ENCODE measurements around the gene SLC25A51.

Gene SLC25A51

GRCh38 chr9:37936376-37936775 is 32.4 kb upstream of the SLC25A51 start:
- no peak for DNase-seq

DNA sequence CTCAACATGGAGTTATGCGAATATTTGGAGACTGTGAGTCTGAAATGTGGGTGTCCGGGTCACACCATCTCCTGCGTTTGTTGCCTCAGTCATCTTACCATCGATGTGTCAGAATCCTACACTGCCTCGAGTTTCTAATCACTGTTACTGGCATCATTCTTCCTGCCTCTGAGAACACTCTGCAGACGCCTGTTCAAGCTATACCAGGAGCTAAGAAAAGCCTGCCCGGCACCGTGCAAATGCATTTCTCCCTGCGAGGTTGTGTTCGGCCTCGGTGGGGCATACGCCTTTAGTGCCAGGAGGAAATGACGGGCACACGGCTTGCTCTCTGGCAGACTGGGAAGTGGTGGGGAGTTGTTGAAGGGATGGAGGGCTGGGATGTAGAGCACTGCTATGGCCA is 31.2 kb upstream of the SLC25A51 start:
- DNase-seq: no peak

DNA sequence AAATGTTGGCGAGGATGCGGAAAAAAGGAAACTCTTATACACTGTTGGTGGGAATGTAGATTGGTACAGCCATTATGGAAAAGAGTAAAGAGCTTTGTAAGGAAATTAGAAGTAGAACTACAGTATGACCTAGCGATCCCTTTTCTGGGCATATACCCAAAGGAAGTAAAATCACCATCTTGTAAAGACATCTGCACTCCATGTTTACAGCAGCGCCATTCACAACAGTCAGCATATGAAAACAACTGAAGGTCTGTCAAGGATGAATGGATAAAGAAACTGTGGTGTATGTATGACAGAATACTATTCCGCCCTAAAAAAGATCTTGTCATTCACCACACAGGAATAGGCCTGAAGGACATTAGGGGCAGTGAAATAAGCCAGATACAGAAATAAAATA is 27.7 kb upstream of the SLC25A51 start:
- no peak for DNase-seq

GRCh38 chr9:37929441-37929895 is 25.5 kb upstream of the SLC25A51 start:
- DNase-seq: no peak

GRCh38 chr9:37928552-37929430 is 24.9 kb upstream of the SLC25A51 start:
- no peak for DNase-seq

DNA sequence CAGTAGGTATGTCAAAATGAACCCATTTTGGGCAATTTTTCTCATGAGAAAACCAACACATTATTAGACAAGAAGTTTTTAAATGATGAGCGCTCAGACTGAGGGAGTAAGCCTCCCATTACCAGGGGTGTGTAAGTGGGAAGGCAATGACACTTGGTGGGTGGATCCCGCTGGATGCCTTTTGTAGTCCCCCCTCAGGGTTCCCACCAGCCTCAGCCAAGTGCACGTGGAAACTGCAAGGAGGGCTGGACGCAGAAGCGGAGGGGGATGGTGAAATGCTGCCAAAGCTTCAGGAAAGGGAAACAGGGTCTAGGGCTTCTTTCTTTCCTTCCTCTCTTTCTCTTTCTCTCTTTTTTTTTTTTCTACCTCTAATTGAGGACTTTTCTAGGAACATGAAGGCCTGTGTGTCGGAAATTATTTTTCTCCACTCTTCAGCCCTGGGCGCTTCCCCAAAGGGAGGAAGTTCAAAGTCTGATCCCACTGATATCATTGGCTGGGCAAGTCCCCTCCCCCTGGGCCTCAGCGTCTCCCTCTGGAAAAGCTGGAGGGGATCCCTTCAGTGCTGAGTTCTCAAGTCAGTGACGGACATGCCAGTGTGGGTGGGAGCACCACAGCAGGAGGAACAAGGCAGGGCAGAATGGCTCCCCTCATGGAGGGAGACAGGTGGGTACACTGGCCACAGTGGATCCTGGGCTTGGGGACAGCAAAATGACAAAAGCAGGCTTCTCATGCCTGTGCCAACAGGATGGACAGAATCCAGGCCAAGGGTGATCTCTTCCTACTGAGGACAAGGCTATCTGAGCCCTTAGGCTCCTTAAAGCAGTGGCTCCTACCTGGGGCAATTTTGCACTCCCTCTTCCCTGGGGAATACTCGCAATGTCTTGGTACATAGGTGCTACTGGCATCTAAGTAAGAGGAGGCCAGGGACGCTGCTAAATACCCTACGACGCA is 23.9 kb upstream of the SLC25A51 start:
- no peak for DNase-seq

GRCh38 chr9:37927132-37927531 is 23.2 kb upstream of the SLC25A51 start:
- DNase-seq: no peak

GRCh38 chr9:37926737-37927118 is 22.8 kb upstream of the SLC25A51 start:
- DNase-seq: no peak

DNA sequence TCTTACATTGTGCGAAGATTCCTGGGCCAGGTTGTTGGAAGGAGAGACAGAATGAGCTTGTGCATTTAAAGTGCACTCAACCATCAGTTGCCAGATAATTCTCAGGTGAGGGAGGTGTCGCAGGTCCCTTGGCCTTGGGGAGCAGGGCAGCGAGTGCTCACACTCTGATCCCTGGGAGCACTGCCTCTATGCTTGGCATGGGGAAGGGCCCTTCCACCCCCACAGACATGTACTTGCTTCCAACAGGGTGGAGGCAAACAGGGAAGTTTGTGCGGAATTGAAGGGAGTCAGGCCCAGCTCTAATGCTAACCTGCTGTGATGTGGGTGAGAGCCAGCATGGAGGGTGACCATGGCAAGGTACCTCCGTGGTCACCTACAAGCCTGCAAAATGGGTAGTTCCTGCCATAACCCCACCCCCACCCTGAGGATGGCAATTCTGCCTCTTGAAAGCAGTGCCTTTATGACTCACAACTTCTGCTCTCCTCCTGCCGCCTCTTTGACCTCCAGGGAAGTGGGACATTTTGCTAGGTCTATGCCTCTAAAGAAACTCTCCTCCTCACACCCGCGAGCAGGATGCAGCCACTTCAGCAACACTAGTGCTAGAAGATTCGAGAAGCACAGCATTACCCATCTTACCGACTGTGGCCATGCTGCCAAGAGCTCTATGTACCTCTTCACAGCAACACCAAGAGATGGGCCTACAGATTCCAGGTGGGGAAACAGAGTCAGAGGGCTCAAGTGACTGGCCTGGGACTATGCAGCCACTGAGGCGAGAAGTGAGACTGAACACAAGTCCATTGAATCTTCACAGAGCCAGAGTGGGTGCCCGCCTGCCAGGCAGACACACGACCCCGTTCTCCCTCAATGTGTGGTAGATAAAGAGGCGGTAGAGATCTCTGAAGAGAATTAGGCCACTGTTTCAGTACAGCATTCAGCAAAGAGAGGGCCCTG is 22.1 kb upstream of the SLC25A51 start:
- no peak for DNase-seq

- DNase-seq: no peak
These were observed 21.1 kb upstream of the SLC25A51 start for GRCh38 chr9:37925006-37925405.

DNA sequence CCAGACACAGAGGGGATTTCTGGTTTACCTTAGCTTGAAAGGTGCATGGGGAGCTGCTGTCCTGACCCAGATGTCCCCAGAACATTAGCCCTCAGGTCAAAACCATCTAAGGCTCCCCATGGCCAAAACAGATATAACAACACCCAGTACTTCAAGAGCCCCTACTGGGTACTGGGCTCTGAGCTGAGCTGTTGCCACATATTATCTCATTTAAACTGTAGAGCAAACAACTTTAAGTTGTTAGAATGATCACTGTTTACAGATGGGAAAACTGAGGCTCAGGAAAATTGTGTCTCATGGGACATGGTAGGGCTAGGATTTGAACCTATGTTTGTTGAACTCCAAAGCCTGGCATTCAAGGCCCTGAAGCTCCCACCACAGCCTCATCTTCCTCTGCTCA is 20.6 kb upstream of the SLC25A51 start:
- no peak for DNase-seq

DNA sequence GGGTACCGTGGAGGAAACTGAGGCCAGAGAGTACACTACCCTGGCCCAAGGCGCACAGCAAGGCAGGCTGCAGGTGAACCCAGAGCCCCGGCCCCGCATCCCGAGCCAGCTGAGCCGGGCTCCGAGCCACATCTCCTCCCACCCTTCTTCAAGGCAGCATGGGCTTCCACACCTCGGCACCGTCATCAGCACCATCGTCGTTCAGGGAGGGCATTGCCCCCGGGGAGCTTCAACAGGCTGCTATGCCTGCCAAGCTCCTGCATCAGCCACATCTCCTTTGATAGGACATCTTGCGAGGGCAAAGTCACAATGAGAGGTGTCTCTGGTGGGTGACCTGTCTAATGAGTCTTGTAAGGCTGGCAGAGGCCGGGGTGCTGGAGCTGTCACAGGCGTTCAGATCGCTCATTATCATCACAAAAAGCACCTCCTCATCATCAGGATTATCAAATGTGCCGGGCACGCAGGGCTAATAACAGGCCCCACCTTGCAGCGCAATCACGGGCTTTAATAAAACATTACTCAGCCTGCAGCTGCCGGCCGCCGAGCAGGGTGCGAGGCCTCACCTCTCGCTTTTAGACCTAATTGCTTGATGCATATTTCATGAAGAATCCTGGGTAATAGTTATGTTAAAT is 20.0 kb upstream of the SLC25A51 start:
- DNase-seq: no peak

- no peak for DNase-seq
These were observed 19.3 kb upstream of the SLC25A51 start for GRCh38 chr9:37923118-37923795.

- no peak for DNase-seq
These were observed 18.6 kb upstream of the SLC25A51 start for GRCh38 chr9:37922363-37923117.

- no peak for DNase-seq
These were observed 17.8 kb upstream of the SLC25A51 start for GRCh38 chr9:37921546-37922300.

DNA sequence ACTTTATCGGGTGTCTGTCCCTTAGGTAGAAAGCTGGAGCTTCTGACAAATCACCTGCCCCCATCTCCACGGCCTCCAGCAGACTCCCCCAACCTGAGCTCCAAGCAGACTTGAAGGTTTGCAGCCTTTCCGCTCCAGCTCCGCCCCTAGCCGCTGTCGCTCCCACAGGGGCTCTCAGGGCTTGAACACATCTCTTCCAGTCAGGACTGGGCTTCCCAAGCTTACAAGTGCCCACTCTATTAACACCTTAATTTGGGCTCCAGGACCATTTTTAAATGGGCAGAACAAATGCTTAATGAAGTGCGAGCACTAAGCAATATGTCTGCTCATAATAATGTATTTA is 17.2 kb upstream of the SLC25A51 start:
- DNase-seq: no peak

DNA sequence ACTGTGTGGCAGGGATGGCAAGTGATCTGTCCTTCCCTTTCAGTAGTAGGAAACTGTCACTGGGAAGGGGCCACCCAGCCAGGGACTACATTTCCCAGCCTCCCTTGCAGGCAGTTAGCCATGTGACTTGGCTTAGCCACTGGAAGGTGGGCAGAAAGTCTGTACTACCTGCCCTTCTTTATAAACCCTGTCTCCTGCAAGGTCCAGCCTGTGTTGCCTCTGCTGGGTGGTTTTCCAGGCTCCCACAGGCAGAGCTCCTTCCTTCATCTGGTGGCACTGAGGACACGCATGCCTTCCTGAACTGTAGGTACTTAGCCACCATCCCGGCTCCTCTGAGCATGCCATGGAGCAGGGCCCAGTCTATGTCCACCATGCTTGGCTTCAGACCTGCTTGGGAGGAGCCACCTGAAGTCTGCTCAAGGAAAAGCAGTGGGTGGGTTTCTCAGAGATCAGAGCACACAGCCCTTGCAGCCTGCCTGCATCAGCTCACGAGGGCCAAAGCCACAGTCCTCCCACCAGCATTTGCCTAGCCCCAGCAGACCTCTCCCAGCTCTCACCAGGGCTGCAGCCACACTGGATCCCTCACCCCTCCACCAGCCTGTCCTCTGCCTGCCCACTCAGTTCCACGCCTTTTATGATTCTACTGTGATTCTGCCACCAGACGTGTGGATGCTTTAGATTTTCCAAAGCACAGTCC is 16.7 kb upstream of the SLC25A51 start:
- DNase-seq: no peak

DNA sequence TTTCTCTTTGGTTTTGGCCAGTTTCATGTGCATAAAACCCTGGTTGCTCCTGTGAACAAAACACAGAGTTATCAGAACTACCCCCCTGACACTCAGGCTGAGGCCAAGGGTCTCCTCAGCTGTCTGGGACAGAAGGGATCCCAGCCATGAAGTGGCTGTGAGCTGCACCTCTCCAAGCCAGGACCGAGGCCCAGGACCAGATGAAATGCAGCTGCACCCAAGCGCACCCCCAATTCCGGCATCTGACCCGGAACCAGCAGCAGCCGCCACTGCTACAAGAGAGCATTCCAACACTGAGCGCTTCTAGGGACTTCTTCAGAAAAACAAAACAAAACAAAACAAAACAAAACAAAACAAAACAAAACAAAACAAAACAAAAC is 16.0 kb upstream of the SLC25A51 start:
- DNase-seq: no peak

DNA sequence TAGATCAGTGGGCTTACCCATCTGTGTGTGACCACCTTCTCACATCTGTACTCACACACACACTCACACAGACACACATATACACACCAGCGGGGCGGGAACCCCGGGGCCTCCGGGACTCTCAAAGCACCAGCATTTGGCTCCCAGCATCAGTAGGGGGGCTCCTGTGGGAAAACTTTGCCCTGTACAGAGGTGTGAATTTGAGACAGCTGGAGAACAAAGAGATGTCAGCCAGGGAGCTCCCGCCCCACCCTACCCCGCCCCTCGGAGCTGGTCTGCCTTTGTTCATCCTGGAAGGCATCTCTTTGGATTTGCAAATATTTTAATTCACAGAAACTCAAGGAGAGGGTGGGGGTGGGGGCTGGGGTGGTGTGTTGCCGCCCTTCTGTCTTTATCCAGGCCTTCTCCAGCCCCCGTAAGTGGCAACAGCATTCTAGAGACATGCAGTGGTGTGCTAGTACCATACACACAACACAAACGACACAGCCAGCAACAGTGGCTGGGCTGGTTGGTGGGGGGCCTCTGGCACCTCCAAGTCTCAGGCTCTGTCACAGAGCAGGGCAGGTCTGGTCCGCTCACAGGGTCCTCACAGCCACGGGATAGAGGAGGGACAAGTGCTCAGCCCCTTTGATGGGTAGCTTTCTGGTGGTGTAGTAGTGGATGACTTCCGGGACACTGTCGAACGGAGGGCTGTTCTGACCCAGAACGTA is 15.5 kb upstream of the SLC25A51 start:
- no peak for DNase-seq

Measured in NCI-H1092 treated with DMSO at 0.1 percent for 48 hours (cell line).